PC-3 (cell line): ENCODE results near the gene FUBP1.

ENCODE experiments used
- EZH2 ChIP-seq: fragments of 300-600 bp; sonication (generic); IDR thresholded peaks from one replicate; pipeline ENCODE4 v1.6.1; 2017; ENCODE audit warnings: antibody characterized with exemption, mild to moderate bottlenecking, low read length; ENCODE audit not compliant: unreplicated experiment
- TF ChIP-seq, protein P1 (sequence below): fragments of 300-600 bp; sonication (generic); conservative IDR thresholded peaks from 2 replicates; pipeline ENCODE4 v1.5.1; 2017; ENCODE audit warnings: antibody characterized with exemption, low read depth, mild to moderate bottlenecking, low read length

DNA sequence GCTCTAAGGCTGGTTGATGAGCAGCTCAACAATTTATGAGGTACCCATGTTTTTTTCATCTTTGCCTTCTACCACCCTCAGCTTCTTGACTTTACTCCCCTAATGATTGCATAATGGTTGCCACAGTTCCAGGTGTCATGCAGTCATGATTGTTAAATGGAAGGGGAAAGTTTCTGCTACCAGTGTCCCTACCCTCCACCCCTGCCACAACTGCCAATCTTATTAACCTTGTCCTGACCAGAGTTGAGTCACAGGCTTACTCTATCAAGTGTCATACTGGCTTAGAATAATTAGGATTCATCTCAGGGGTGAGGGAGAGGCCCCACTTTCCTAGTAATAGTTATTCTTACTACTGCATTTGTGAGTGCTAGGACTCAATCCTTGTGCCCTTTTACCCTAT is 7.9 kb upstream of the FUBP1 start:
- TF ChIP-seq, protein P1, sequence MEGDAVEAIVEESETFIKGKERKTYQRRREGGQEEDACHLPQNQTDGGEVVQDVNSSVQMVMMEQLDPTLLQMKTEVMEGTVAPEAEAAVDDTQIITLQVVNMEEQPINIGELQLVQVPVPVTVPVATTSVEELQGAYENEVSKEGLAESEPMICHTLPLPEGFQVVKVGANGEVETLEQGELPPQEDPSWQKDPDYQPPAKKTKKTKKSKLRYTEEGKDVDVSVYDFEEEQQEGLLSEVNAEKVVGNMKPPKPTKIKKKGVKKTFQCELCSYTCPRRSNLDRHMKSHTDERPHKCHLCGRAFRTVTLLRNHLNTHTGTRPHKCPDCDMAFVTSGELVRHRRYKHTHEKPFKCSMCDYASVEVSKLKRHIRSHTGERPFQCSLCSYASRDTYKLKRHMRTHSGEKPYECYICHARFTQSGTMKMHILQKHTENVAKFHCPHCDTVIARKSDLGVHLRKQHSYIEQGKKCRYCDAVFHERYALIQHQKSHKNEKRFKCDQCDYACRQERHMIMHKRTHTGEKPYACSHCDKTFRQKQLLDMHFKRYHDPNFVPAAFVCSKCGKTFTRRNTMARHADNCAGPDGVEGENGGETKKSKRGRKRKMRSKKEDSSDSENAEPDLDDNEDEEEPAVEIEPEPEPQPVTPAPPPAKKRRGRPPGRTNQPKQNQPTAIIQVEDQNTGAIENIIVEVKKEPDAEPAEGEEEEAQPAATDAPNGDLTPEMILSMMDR = no peak
- TF ChIP-seq EZH2 = no peak
